GM03348 (cell line): ENCODE measurements around the gene CHST12.
"Not testable (repeated sequence)": the region's sequence is repeated elsewhere in the genome, so short reads cannot be mapped to it uniquely, and the experiment has no call there.

ENCODE experiments used
- DNase-seq: peaks from one replicate; pipeline ENCODE4 v3.0.0; 2012; ENCODE audit warnings: low spot score

The CHST12 gene

GRCh38 chr7:2460641-2461040, 57.2 kb downstream of the CHST12 start:
- DNase-seq = no peak

GRCh38 chr7:2461268-2462026, 58.0 kb downstream of the CHST12 start:
- DNase-seq = no peak

- DNase-seq = no peak
Measured at GRCh38 chr7:2462731-2463130, 59.3 kb downstream of the CHST12 start.

GRCh38 chr7:2465928-2466327, 62.5 kb downstream of the CHST12 start:
- no peak for DNase-seq

- no peak for DNase-seq
Measured at GRCh38 chr7:2466675-2467074, 63.3 kb downstream of the CHST12 start.

GRCh38 chr7:2468227-2468626, 64.8 kb downstream of the CHST12 start:
- DNase-seq = no peak

- not testable (repeated sequence) for DNase-seq
Measured at GRCh38 chr7:2469460-2470203, 66.2 kb downstream of the CHST12 start.

- no peak for DNase-seq
Measured at GRCh38 chr7:2470204-2471021, 67.0 kb downstream of the CHST12 start.

GRCh38 chr7:2471022-2471329, 67.6 kb downstream of the CHST12 start:
- DNase-seq = no peak

GRCh38 chr7:2471396-2471795, 68.0 kb downstream of the CHST12 start:
- no peak for DNase-seq

- no peak for DNase-seq
Measured at GRCh38 chr7:2472739-2473138, 69.3 kb downstream of the CHST12 start.

- no peak for DNase-seq
Measured at GRCh38 chr7:2473496-2474180, 70.2 kb downstream of the CHST12 start.

- no peak for DNase-seq
Measured at GRCh38 chr7:2474224-2474623, 70.8 kb downstream of the CHST12 start.

- no peak for DNase-seq
Measured at GRCh38 chr7:2474813-2475677, 71.6 kb downstream of the CHST12 start.

GRCh38 chr7:2475678-2476015, 72.2 kb downstream of the CHST12 start:
- no peak for DNase-seq

GRCh38 chr7:2476298-2476697, 72.9 kb downstream of the CHST12 start, which contains the start of gene GRIFIN:
Gene GRIFIN (minus strand): TSS chr7:2476398. CDS start chr7:2476383, 15 bp downstream.
- no peak for DNase-seq

- no peak for DNase-seq
Measured at GRCh38 chr7:2476776-2477446, 73.5 kb downstream of the CHST12 start.

- DNase-seq = peak; percentile 94
Measured at GRCh38 chr7:2477447-2478398, 74.3 kb downstream of the CHST12 start.

GRCh38 chr7:2478399-2478785, 75.0 kb downstream of the CHST12 start:
- peak; percentile 90 for DNase-seq

GRCh38 chr7:2478800-2479199, 75.4 kb downstream of the CHST12 start:
- no peak for DNase-seq
